ENCODE data around the gene GRB10. TPM values are rescaled to one million over a fixed set of nuclear protein-coding genes. Genes with fewer than 3 reads are reported as not detected.
A peak's percentile ranks its signal among the peaks of the same experiment; 100 is the strongest.

Gene GRB10
- total RNA-seq, 2 experiments from 2014 or later = 1.4 to 1.8 TPM

DNA sequence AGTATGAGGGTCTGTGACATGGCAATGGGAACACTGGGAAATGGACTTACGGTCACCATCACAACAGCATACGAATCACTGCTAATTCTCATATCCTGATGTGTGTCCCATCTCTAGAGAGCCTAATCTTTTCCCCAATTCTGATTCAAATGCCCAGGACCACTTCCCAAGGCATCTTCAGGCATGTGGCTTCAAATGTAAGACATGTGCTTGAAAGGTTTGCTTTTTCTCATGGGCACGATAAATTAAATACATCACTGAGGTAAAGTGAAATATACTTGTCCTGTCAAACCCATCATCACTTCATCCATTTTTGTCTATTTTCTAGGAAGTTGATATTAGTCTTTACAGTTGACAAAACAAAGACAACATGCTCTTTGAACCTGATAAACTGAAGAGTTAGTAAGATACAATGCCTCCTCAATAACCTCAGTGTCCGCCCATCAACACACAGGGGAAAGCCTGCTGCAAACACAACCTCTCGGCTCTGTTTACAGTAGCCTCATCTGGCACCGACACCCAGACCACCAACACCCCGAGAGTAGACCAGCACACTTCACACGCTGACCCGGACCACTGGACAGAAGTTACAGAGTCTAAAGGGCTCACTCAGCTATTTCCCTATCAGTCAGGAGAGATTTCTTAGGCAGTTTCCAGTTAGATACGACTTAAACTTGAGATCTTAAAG lies 24.8 kb downstream of the GRB10 start:
- ATAC-seq (ENCODE audit: low read depth) = no peak
- no peaks in the 10 kb centered on the region for H3K27me3 Mint-ChIP-seq
- POLR2A ChIA-PET = interaction anchor here (1.5 kb wide), 1 partner anchor 17 kb away, joined by 4 read pairs; no protein-coding TSS in a partner anchor
- peaks cover 5% of the 10 kb centered on the region for H3K9me3 Mint-ChIP-seq
- no peak overlapping the region for H3K4me3 Mint-ChIP-seq
- peaks cover 25% of the 10 kb centered on the region for H3K4me1 Mint-ChIP-seq
- H3K36me3 Mint-ChIP-seq = peaks cover 3% of the 10 kb centered on the region
- H3K27ac Mint-ChIP-seq = no peak overlapping the region
- no peak for DNase-seq

GRCh38 chr7:50756180-50756579 lies 26.5 kb downstream of the GRB10 start:
- H3K9me3 Mint-ChIP-seq = peaks cover 2% of the 10 kb centered on the region
- H3K4me1 Mint-ChIP-seq = peaks cover 15% of the 10 kb centered on the region
- no peak overlapping the region for H3K4me3 Mint-ChIP-seq
- H3K27me3 Mint-ChIP-seq = no peaks in the 10 kb centered on the region
- peaks cover 5% of the 10 kb centered on the region for H3K36me3 Mint-ChIP-seq
- H3K27ac Mint-ChIP-seq = no peak overlapping the region
- no peak for ATAC-seq (ENCODE audit: low read depth)
- POLR2A ChIA-PET = no interaction called here
- no peak for DNase-seq

DNA sequence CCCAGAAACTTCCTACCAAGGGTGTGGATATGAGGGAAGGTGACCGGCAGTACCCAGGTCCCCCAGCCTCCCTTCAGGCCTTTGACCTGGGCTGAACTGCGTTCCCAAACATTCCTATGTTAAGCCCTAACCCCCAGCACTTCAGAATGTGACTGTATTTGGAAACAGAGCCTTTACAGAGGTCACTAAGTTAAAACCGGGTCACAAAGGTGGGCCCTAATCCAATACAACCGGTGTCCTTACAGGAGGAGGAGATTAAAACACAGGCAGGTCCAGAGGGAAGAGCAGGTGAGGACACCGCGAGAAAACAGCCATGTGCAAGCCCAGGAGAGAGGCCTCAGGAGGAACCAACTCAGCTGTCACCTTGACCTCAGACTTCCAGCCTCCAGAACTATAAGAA lies 28.0 kb downstream of the GRB10 start:
- Mint-ChIP-seq H3K4me3 (no peak overlapping the region), H3K27ac (no peak overlapping the region), H3K9me3 (no peaks in the 10 kb centered on the region), H3K27me3 (peaks cover 2% of the 10 kb centered on the region), H3K4me1 (peaks cover 11% of the 10 kb centered on the region), H3K36me3 (peaks cover 1% of the 10 kb centered on the region)
- no peak for DNase-seq
- POLR2A ChIA-PET = interaction anchor here (2.1 kb wide), 1 partner anchor 15 kb away, joined by 10 read pairs; no protein-coding TSS in a partner anchor
- ATAC-seq (ENCODE audit: low read depth) = no peak

DNA sequence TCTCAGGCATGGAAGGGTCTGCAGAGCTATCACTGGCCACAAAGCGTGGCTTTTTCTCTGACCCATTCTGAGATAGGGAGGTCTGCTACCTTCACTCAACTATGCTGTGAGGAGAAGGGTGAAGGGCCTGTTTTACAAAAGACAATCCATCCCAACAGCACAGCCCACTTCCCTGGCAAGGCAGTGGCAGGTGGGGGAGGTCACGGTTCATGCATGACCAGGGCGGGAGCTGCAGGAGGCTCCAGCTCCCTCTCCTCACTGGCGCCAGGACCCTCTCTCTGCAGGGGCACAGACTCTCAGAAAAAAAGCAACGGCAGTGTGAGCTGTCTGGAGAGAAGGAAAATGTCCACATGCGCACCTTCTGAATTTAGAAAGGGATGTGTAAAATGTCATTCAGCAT lies 28.5 kb downstream of the GRB10 start:
- no peak for DNase-seq
- peaks cover 1% of the 10 kb centered on the region for H3K36me3 Mint-ChIP-seq
- no peaks in the 10 kb centered on the region for H3K9me3 Mint-ChIP-seq
- POLR2A ChIA-PET = interaction anchor here (2.1 kb wide), 1 partner anchor 14 kb away, joined by 10 read pairs; no protein-coding TSS in a partner anchor
- H3K27me3 Mint-ChIP-seq = peaks cover 2% of the 10 kb centered on the region
- peaks cover 11% of the 10 kb centered on the region for H3K4me1 Mint-ChIP-seq
- ATAC-seq (ENCODE audit: low read depth) = no peak
- H3K27ac Mint-ChIP-seq = no peak overlapping the region
- no peak overlapping the region for H3K4me3 Mint-ChIP-seq

DNA sequence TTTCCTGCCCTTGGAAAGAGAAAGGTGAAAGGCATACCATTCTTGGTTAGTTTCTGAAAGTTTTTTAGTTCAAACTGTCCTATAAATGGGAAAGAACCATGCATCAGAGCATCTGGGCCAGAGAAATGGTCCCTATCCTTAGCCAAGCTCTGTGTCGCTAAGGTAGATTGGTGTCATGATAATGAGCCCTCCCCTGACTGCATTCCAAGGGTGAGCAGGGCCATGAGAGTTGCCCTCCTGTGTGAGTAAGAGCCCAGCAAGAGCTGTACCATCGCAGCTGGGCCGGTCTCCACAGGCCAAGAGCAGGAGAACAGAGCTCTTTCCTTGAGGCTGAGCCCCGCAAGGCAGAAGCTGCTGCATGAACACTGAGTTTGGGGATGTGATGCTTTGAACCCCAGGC lies 30.3 kb downstream of the GRB10 start:
- peaks cover 11% of the 10 kb centered on the region for H3K4me1 Mint-ChIP-seq
- peaks cover 1% of the 10 kb centered on the region for H3K36me3 Mint-ChIP-seq
- no peaks in the 10 kb centered on the region for H3K9me3 Mint-ChIP-seq
- POLR2A ChIA-PET = no interaction called here
- H3K27ac Mint-ChIP-seq = no peak overlapping the region
- DNase-seq (no peak), ATAC-seq (ENCODE audit: low read depth) (no peak)
- H3K4me3 Mint-ChIP-seq = no peak overlapping the region
- H3K27me3 Mint-ChIP-seq = peaks cover 2% of the 10 kb centered on the region

- no peak for ATAC-seq (ENCODE audit: low read depth)
- peaks cover 2% of the 10 kb centered on the region for H3K27me3 Mint-ChIP-seq
- no peak overlapping the region for H3K27ac Mint-ChIP-seq
- peaks cover 1% of the 10 kb centered on the region for H3K36me3 Mint-ChIP-seq
- no peak for DNase-seq
- POLR2A ChIA-PET = no interaction called here
- no peaks in the 10 kb centered on the region for H3K9me3 Mint-ChIP-seq
- no peak overlapping the region for H3K4me3 Mint-ChIP-seq
- peaks cover 11% of the 10 kb centered on the region for H3K4me1 Mint-ChIP-seq
Measured at GRCh38 chr7:50751146-50751545, 31.6 kb downstream of the GRB10 start.

GRCh38 chr7:50749896-50750295 lies 32.8 kb downstream of the GRB10 start:
- no peak overlapping the region for H3K4me3 Mint-ChIP-seq
- H3K9me3 Mint-ChIP-seq = no peaks in the 10 kb centered on the region
- peaks cover 1% of the 10 kb centered on the region for H3K36me3 Mint-ChIP-seq
- POLR2A ChIA-PET = no interaction called here
- ATAC-seq (ENCODE audit: low read depth) = no peak
- no peak for DNase-seq
- peaks cover 2% of the 10 kb centered on the region for H3K27me3 Mint-ChIP-seq
- H3K27ac Mint-ChIP-seq = no peak overlapping the region
- peaks cover 11% of the 10 kb centered on the region for H3K4me1 Mint-ChIP-seq

DNA sequence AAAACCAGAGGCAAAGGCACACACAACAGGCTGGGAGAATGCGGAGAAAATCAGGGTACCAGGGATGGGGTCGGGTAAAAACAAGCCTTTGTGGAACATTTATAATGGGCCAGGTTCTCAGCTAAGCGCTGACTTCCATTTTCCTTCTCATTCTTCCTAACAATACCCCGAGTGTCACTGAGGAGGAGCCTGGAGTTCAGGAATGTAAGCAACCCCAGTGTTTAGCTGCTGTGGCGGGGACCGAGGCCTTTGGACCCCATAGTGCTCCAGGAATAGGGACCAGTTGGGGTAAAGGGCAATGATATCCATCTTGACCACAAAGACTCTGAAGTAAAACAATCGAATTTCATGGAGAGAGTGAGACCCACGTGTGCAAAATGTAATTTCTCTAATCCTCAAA lies 34.2 kb downstream of the GRB10 start:
- POLR2A ChIA-PET = no interaction called here
- DNase-seq (no peak), ATAC-seq (ENCODE audit: low read depth) (no peak)
- H3K36me3 Mint-ChIP-seq = peaks cover 1% of the 10 kb centered on the region
- H3K27ac Mint-ChIP-seq = no peak overlapping the region
- peaks cover 5% of the 10 kb centered on the region for H3K4me1 Mint-ChIP-seq
- peaks cover 2% of the 10 kb centered on the region for H3K27me3 Mint-ChIP-seq
- H3K9me3 Mint-ChIP-seq = no peaks in the 10 kb centered on the region
- H3K4me3 Mint-ChIP-seq = no peak overlapping the region

- no peaks in the 10 kb centered on the region for H3K36me3 Mint-ChIP-seq
- POLR2A ChIA-PET = no interaction called here
- ATAC-seq (ENCODE audit: low read depth) (no peak), DNase-seq (no peak)
- H3K27me3 Mint-ChIP-seq = no peaks in the 10 kb centered on the region
- no peaks in the 10 kb centered on the region for H3K9me3 Mint-ChIP-seq
- H3K4me3 Mint-ChIP-seq = no peak overlapping the region
- H3K27ac Mint-ChIP-seq = no peak overlapping the region
- peaks cover 2% of the 10 kb centered on the region for H3K4me1 Mint-ChIP-seq
Measured at GRCh38 chr7:50745835-50746234, 36.9 kb downstream of the GRB10 start.

DNA sequence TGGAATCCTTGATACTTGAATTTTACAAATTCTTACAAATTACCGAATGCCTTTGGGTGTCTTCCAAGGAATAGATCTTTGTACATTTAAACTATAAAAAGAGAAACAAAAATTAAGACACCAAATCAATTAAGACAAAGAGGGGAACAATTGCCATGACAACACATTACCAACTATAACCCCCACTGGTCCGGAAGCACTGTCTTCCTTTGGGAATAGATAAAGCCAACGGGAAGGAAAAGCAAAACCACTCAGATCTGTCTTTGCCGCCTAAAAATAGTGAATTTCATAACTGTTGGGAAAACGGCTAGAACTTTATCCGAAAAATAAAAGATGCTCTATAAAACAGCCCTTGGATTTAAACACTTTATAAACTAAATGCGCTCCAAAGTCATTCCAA lies 37.4 kb downstream of the GRB10 start:
- H3K27me3 Mint-ChIP-seq = no peaks in the 10 kb centered on the region
- no peak overlapping the region for H3K27ac Mint-ChIP-seq
- H3K4me1 Mint-ChIP-seq = peaks cover 5% of the 10 kb centered on the region
- ATAC-seq (ENCODE audit: low read depth) (no peak), DNase-seq (no peak)
- POLR2A ChIA-PET = no interaction called here
- no peaks in the 10 kb centered on the region for H3K36me3 Mint-ChIP-seq
- H3K9me3 Mint-ChIP-seq = no peaks in the 10 kb centered on the region
- no peak overlapping the region for H3K4me3 Mint-ChIP-seq

DNA sequence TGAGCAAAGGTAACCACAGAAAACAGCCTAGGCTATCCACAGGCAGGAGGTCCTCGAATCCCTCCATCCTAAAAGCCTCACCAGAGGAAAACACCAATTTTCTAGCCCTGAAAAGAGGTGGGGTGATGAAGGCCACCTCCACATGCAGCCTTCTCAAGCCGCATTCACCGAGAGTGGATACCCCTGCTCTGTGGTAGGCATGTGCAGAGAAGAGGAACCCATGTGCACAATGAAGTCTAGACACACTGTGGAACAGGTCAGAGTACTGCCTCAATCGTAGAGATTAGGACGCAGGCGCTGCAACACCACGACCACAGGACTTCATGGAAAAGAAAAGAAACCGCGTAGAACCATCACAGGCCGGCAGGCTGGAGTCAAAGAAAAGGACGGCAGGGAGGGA lies 38.8 kb downstream of the GRB10 start:
- Mint-ChIP-seq H3K4me3 (no peak overlapping the region), H3K9me3 (no peaks in the 10 kb centered on the region), H3K27ac (no peak overlapping the region), H3K4me1 (peaks cover 17% of the 10 kb centered on the region), H3K36me3 (no peaks in the 10 kb centered on the region), H3K27me3 (no peaks in the 10 kb centered on the region)
- no peak for DNase-seq
- POLR2A ChIA-PET = no interaction called here
- ATAC-seq (ENCODE audit: low read depth) = no peak

GRCh38 chr7:50743016-50743415 lies 39.7 kb downstream of the GRB10 start:
- Mint-ChIP-seq H3K4me3 (no peak overlapping the region), H3K36me3 (no peaks in the 10 kb centered on the region), H3K4me1 (peaks cover 17% of the 10 kb centered on the region), H3K27ac (no peak overlapping the region), H3K27me3 (no peaks in the 10 kb centered on the region), H3K9me3 (no peaks in the 10 kb centered on the region)
- ATAC-seq (ENCODE audit: low read depth) (no peak), DNase-seq (no peak)
- POLR2A ChIA-PET = no interaction called here

DNA sequence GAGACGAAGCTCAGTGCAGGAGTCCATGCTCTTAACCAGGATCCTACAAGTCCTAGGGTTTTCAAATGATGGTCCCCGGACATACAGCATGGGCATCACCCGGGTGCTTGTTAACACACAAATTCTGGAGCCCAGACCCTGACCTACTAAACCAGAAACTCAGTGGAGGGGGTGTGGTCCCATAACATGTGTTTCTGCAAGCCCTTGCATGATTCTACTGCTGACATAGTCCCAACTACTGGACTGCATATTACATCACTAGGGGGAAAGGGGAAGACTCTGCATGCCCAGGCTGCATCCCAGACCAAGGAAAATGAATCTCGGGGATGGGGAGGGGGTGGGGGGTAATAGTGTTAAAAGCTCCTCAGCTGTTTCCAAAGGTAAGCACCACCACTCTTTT lies 40.3 kb downstream of the GRB10 start:
- H3K27me3 Mint-ChIP-seq = no peaks in the 10 kb centered on the region
- no peaks in the 10 kb centered on the region for H3K9me3 Mint-ChIP-seq
- H3K27ac Mint-ChIP-seq = no peak overlapping the region
- no peaks in the 10 kb centered on the region for H3K36me3 Mint-ChIP-seq
- no peak for ATAC-seq (ENCODE audit: low read depth)
- POLR2A ChIA-PET = no interaction called here
- no peak overlapping the region for H3K4me3 Mint-ChIP-seq
- H3K4me1 Mint-ChIP-seq = peaks cover 17% of the 10 kb centered on the region
- no peak for DNase-seq

- H3K4me3 Mint-ChIP-seq = peak overlapping the region; percentile 69
- no peaks in the 10 kb centered on the region for H3K9me3 Mint-ChIP-seq
- peak; percentile 99 for ATAC-seq (ENCODE audit: low read depth)
- POLR2A ChIA-PET = interaction anchor here (1.0 to 1.7 kb wide), 5 partner anchors 14 to 78 kb away, joined by 3 to 10 read pairs (median 4); no protein-coding TSS in a partner anchor
- peak overlapping the region; percentile 85 for H3K27ac Mint-ChIP-seq
- DNase-seq = peak; percentile 51
- H3K36me3 Mint-ChIP-seq = peaks cover 2% of the 10 kb centered on the region
- H3K27me3 Mint-ChIP-seq = no peaks in the 10 kb centered on the region
- H3K4me1 Mint-ChIP-seq = peaks cover 22% of the 10 kb centered on the region
Measured at GRCh38 chr7:50739744-50740435, 42.8 kb downstream of the GRB10 start.
